ENCODE measurements around the gene HS3ST3B1. TPM values are rescaled to one million over a fixed set of nuclear protein-coding genes. Genes with fewer than 3 reads are reported as not detected.
A peak's percentile ranks its signal among the peaks of the same experiment; 100 is the strongest.

The HS3ST3B1 gene
- total and polyA plus RNA-seq, 2 of the 4 experiments (the other 2 are of a cell fraction), result 3.1 to 4.3 TPM

- Histone ChIP-seq H4K20me1 (ENCODE audit: insufficient read depth, low read length) (peaks cover 33% of the 10 kb centered on the region; the same call in 1 of the 2 replicates), H3K27me3 (ENCODE audit: control insufficient read depth, insufficient read depth, low read length) (no peaks in the 10 kb centered on the region), H2BK120ac (ENCODE audit: low read depth, low read length) (no peak overlapping the region), H3K9ac (ENCODE audit: low read depth, low read length) (no peak overlapping the region), H3K4ac (ENCODE audit: low read depth, low read length) (no peak overlapping the region), H3K79me1 (ENCODE audit: low read depth in 1 of 2, low read length in 2 of 2) (peaks cover 29 to 78% of the 10 kb centered on the region in 2 experiments), H2AK9ac (replicated peaks; ENCODE audit: low read depth, low read length, poor library complexity) (no peak overlapping the region), H2BK20ac (ENCODE audit: low read depth, low read length) (no peak overlapping the region), H3K4me1 (ENCODE audit: control insufficient read depth, insufficient read depth, low read length) (peaks cover 4% of the 10 kb centered on the region; the same call in 1 of the 2 replicates), H3K14ac (replicated peaks; ENCODE audit: low read depth, low read length) (no peak overlapping the region), H3K4me2 (ENCODE audit: low read depth, low read length) (peak overlapping the region; percentile 36; the same call in 1 of the 2 replicates), H2AK5ac (ENCODE audit: low read depth, low read length) (no peak overlapping the region), H3K27ac (ENCODE audit: insufficient read depth, low read length) (no peak overlapping the region), H4K91ac (ENCODE audit: insufficient read depth, low read depth, low read length) (no peak overlapping the region), H4K5ac (ENCODE audit: low read depth, low read length) (no peak overlapping the region), H2AFZ (replicated peaks; ENCODE audit: low read length, poor library complexity) (no peak overlapping the region), H3K23ac (ENCODE audit: low read depth, low read length) (no peak overlapping the region; the same call in 1 of the 2 replicates), H3K18ac (ENCODE audit: low read depth, low read length) (no peak overlapping the region), H2BK5ac (ENCODE audit: low read depth, low read length, poor library complexity, severe bottlenecking) (no peak overlapping the region), H3K4me3 (ENCODE audit: insufficient read depth, low read depth, low read length) (no peak overlapping the region), H3K56ac (ENCODE audit: extremely low read depth, insufficient read depth, low read length) (no peak overlapping the region), H3K9me3 (ENCODE audit: control insufficient read depth, insufficient read depth, low read length) (no peaks in the 10 kb centered on the region), H4K8ac (ENCODE audit: low read depth in 2 of 2, low read length in 2 of 2) (no peak overlapping the region), H3K9me1 (ENCODE audit: insufficient read depth, low read length) (peaks cover 3% of the 10 kb centered on the region; the same call in 1 of the 2 replicates), H3K36me3 (ENCODE audit: control insufficient read depth, insufficient read depth, low read length) (no peaks in the 10 kb centered on the region), H2BK15ac (ENCODE audit: low read depth, low read length) (no peak overlapping the region)
- TF ChIP-seq RCOR1 (IDR thresholded peaks at IDR 0.05; ENCODE audit: insufficient replicate concordance, low read length), result no peak
- no peak for TF ChIP-seq RAD21 (IDR thresholded peaks at IDR 0.05; ENCODE audit: low read length)
- no peak for TF ChIP-seq CTCF (conservative IDR thresholded peaks at IDR 0.05; ENCODE audit: low read depth, low read length)
- TF ChIP-seq CEBPB (IDR thresholded peaks at IDR 0.05; ENCODE audit: low read depth, low read length), result no peak
- TF ChIP-seq RFX5 (IDR thresholded peaks at IDR 0.05; ENCODE audit: low read depth, low read length), result no peak
- TF ChIP-seq POLR2A (IDR thresholded peaks at IDR 0.05; ENCODE audit: low read depth, low read length), result no peak
- TF ChIP-seq, protein P1, sequence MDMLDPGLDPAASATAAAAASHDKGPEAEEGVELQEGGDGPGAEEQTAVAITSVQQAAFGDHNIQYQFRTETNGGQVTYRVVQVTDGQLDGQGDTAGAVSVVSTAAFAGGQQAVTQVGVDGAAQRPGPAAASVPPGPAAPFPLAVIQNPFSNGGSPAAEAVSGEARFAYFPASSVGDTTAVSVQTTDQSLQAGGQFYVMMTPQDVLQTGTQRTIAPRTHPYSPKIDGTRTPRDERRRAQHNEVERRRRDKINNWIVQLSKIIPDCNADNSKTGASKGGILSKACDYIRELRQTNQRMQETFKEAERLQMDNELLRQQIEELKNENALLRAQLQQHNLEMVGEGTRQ (IDR thresholded peaks at IDR 0.05; ENCODE audit: low read depth, low read length), result no peak
- CTCF ChIA-PET, result interaction anchor here (1.4 kb wide), 1 partner anchor 11 kb away, joined by 3 read pairs; no protein-coding TSS in a partner anchor
- intact Hi-C loops (cut with micrococcal nuclease) (no loop called here), in situ Hi-C loops (cut with MboI; ENCODE audit: low sequenced_read_pairs) (no loop called here), dilution Hi-C loops (cut with HindIII; ENCODE audit: low sequenced_read_pairs, unreplicated experiment) (no loop called here)
- no CpG with 5 or more reads among the region's 5 CpGs for WGBS, 2 experiments (ENCODE audit: extremely low coverage in 2 of 2, insufficient read length in 1 of 2)
- no TSS peak for BruUV-seq (replicated peaks)
- POLR2A ChIA-PET (ENCODE audit: unreplicated experiment), result no interaction called here
- ATAC-seq (ENCODE audit: low read depth), result no peak
- no peak for DNase-seq
These were observed 29.1 kb downstream of the HS3ST3B1 start for GRCh38 chr17:14329900-14330491.
